Stomach (tissue), 4 donors: ENCODE results near the gene SERPINA4.

Experiments
- POLR2A ChIP-seq, 4 donors: fragments of 450-650 bp; IDR thresholded peaks; one replicate each; pipeline ENCODE4 v1.6.1; 2016; ENCODE audit warnings: antibody characterized with exemption in 4 of 4, control low read depth in 2 of 4, mild to moderate bottlenecking in 1 of 4, moderate library complexity in 1 of 4
- POLR2AphosphoS5 ChIP-seq, 3 donors: sonication (generic); formaldehyde crosslinking; IDR thresholded peaks; one replicate each; pipeline ENCODE4 v1.6.1; 2016; ENCODE audit warnings: antibody characterized with exemption in 3 of 3
- TF ChIP-seq, protein P1 (sequence below), 7 experiments: fragments of 450-650 bp in 4 of 7; fragments of 200-600 bp in 3 of 7; sonication (generic) in 3 of 7; IDR thresholded peaks; one replicate each; pipeline ENCODE4 v1.5.1; 2016 to 2019; ENCODE audit warnings: antibody characterized with exemption in 7 of 7, control low read depth in 2 of 7, mild to moderate bottlenecking in 1 of 7

DNA sequence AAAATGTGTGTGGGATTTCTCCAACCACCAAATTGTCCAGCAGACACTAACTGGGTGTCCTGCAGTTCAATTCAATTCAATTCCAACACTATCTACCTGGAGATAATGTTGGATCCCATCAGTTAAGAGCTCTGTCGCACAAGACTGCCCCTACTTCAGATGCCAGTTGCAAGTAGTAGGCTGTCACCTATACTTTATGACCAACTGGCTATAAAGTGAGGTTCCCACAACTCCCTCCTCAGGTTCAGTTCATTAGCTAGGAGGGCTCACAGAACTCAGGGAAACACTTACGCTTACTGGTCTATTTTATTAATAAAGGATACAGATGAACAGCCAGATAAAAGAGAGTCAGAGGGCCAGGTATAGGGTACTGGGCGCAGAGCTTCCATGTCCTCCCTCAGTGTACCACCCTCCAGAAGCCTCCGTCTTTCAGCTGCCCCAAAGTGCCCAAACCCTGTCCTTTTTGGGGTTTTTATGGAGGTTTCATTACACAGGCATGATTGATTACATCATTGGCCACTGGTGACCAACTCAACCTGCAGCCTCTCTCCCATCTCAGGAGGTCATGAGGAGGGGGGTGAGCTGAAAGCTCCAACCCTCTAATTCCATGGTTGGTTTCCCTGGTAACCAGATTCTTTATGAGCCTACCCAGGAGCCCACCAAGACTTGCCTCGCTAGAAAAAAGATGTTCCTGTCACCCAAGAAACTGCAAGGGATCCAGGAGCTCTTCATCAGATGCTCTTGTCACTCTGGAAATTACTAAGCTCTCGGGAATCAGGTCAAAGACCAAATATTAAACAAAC lies 12.4 kb downstream of the SERPINA4 start:
- TF ChIP-seq POLR2A (IDR thresholded peaks at IDR 0.05) (no peak), POLR2AphosphoS5 (IDR thresholded peaks at IDR 0.05) (no peak)
- TF ChIP-seq, protein P1, sequence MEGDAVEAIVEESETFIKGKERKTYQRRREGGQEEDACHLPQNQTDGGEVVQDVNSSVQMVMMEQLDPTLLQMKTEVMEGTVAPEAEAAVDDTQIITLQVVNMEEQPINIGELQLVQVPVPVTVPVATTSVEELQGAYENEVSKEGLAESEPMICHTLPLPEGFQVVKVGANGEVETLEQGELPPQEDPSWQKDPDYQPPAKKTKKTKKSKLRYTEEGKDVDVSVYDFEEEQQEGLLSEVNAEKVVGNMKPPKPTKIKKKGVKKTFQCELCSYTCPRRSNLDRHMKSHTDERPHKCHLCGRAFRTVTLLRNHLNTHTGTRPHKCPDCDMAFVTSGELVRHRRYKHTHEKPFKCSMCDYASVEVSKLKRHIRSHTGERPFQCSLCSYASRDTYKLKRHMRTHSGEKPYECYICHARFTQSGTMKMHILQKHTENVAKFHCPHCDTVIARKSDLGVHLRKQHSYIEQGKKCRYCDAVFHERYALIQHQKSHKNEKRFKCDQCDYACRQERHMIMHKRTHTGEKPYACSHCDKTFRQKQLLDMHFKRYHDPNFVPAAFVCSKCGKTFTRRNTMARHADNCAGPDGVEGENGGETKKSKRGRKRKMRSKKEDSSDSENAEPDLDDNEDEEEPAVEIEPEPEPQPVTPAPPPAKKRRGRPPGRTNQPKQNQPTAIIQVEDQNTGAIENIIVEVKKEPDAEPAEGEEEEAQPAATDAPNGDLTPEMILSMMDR (IDR thresholded peaks at IDR 0.05): no peak
